ENCODE results near the gene DOCK4.

The DOCK4 gene

DNA sequence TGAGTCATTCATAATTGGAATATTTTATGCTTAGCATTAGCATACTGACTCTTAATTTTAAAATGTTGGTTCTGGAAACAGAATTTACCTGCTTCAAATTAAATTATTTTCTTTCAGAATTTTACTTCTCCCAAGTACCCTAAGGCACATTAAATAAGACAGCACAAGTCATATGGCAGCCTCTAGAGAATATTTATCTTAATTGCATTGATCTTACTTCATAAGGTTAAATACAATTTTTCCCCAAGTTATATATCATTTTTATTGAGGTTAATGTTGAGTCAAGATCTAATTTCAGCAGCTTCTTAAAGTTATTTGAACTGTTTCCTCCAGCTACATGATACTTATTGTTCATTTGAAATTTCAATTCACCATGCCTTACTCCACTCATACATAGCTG is 520.9 kb downstream of the DOCK4 start:
- TF ChIP-seq EP300 (IDR thresholded peaks at IDR 0.05; ENCODE audit: borderline replicate concordance) (no peak), CEBPB (IDR thresholded peaks at IDR 0.05) (no peak)

DNA sequence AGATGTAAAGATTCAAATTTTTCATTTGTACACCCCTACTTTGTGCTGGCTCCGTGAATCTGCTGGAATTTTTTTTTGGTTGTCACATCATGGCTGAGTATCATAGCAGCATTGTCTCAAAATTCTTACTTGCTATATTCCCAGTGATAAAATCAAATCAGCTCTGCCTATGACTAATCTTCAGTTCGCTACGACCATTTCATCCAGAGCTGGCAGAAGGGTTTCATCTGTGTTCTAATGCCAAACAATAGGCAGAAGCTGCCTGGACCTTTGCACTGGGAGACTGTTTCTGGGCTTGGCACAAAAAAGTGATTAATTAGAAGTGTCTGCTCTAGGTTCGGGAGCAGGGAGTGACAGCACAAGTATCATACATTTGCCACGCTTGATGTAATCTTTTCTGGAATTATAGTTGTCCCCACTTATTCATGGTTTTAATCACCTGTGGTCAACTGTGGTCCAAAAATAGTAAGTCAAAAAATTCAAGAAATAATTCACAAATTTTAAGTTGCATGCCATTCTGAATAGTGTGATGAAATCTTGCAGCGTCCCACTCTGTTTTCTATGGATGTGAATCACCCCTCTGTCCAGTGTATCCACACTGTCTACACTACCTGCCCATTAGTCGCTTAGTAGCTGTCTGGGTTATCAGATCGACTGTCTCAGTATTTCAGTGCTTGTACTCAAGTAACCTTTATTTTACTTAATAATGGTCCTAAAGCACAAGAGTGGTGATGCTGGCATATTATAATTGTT is 523.4 kb downstream of the DOCK4 start:
- TF ChIP-seq, protein P1, sequence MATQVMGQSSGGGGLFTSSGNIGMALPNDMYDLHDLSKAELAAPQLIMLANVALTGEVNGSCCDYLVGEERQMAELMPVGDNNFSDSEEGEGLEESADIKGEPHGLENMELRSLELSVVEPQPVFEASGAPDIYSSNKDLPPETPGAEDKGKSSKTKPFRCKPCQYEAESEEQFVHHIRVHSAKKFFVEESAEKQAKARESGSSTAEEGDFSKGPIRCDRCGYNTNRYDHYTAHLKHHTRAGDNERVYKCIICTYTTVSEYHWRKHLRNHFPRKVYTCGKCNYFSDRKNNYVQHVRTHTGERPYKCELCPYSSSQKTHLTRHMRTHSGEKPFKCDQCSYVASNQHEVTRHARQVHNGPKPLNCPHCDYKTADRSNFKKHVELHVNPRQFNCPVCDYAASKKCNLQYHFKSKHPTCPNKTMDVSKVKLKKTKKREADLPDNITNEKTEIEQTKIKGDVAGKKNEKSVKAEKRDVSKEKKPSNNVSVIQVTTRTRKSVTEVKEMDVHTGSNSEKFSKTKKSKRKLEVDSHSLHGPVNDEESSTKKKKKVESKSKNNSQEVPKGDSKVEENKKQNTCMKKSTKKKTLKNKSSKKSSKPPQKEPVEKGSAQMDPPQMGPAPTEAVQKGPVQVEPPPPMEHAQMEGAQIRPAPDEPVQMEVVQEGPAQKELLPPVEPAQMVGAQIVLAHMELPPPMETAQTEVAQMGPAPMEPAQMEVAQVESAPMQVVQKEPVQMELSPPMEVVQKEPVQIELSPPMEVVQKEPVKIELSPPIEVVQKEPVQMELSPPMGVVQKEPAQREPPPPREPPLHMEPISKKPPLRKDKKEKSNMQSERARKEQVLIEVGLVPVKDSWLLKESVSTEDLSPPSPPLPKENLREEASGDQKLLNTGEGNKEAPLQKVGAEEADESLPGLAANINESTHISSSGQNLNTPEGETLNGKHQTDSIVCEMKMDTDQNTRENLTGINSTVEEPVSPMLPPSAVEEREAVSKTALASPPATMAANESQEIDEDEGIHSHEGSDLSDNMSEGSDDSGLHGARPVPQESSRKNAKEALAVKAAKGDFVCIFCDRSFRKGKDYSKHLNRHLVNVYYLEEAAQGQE (IDR thresholded peaks at IDR 0.05; ENCODE audit: low read depth), result no peak
- TF ChIP-seq TAF1 (IDR thresholded peaks at IDR 0.05; ENCODE audit: low read depth) (no peak), EGR1 (IDR thresholded peaks at IDR 0.05) (no peak), FOXM1 (IDR thresholded peaks at IDR 0.05; ENCODE audit: borderline replicate concordance, low read depth) (no peak), YY1 (IDR thresholded peaks at IDR 0.05; ENCODE audit: low read depth) (no peak), NFIC (IDR thresholded peaks at IDR 0.05) (no peak), ZBTB7A (IDR thresholded peaks at IDR 0.05; ENCODE audit: low read depth) (no peak), CEBPB (IDR thresholded peaks at IDR 0.05) (no peak), EP300 (IDR thresholded peaks at IDR 0.05; ENCODE audit: borderline replicate concordance) (no peak), CREB1 (IDR thresholded peaks at IDR 0.05; ENCODE audit: low read depth) (no peak), TCF12 (IDR thresholded peaks at IDR 0.05; ENCODE audit: low read depth) (no peak), TEAD4 (IDR thresholded peaks at IDR 0.05) (no peak), RAD21 (IDR thresholded peaks at IDR 0.05; ENCODE audit: low read depth) (no peak)
- TF ChIP-seq, protein P2, sequence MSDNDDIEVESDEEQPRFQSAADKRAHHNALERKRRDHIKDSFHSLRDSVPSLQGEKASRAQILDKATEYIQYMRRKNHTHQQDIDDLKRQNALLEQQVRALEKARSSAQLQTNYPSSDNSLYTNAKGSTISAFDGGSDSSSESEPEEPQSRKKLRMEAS (IDR thresholded peaks at IDR 0.05), result no peak
- TF ChIP-seq, protein P3, sequence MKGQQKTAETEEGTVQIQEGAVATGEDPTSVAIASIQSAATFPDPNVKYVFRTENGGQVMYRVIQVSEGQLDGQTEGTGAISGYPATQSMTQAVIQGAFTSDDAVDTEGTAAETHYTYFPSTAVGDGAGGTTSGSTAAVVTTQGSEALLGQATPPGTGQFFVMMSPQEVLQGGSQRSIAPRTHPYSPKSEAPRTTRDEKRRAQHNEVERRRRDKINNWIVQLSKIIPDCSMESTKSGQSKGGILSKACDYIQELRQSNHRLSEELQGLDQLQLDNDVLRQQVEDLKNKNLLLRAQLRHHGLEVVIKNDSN (IDR thresholded peaks at IDR 0.05), result no peak

DNA sequence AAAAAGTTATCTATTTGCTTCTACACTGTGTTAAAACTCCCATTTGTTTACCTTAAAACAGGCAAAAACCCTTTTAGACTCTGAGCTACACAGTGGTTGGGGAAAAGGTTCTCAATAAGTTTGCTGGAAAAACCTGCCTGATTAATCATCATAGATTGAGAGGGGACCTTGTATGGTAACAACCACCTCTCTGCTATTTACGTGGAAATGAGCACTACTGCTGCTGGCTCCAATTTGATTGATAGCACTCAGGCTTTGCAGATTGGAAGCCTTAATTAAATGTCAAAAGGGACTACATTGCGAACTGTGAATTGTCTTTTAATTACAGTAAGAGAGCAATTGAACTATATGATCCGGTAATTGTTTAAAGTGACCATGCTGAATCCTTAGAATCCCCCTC is 525.0 kb downstream of the DOCK4 start:
- TF ChIP-seq, protein P2 (IDR thresholded peaks at IDR 0.05), result no peak
- no peak for TF ChIP-seq TEAD4 (IDR thresholded peaks at IDR 0.05)
- TF ChIP-seq, protein P1 (IDR thresholded peaks at IDR 0.05; ENCODE audit: low read depth), result no peak
- TF ChIP-seq CEBPB (IDR thresholded peaks at IDR 0.05), result no peak
- TF ChIP-seq, protein P3 (IDR thresholded peaks at IDR 0.05), result no peak
- TF ChIP-seq RAD21 (IDR thresholded peaks at IDR 0.05; ENCODE audit: low read depth), result no peak
- TF ChIP-seq FOXM1 (IDR thresholded peaks at IDR 0.05; ENCODE audit: borderline replicate concordance, low read depth), result no peak
- no peak for TF ChIP-seq CREB1 (IDR thresholded peaks at IDR 0.05; ENCODE audit: low read depth)
- TF ChIP-seq YY1 (IDR thresholded peaks at IDR 0.05; ENCODE audit: low read depth), result no peak
- TF ChIP-seq EGR1 (IDR thresholded peaks at IDR 0.05), result no peak
- TF ChIP-seq NFIC (IDR thresholded peaks at IDR 0.05), result no peak
- TF ChIP-seq TCF12 (IDR thresholded peaks at IDR 0.05; ENCODE audit: low read depth), result no peak
- no peak for TF ChIP-seq TAF1 (IDR thresholded peaks at IDR 0.05; ENCODE audit: low read depth)
- TF ChIP-seq EP300 (IDR thresholded peaks at IDR 0.05; ENCODE audit: borderline replicate concordance), result no peak
- TF ChIP-seq ZBTB7A (IDR thresholded peaks at IDR 0.05; ENCODE audit: low read depth), result no peak

DNA sequence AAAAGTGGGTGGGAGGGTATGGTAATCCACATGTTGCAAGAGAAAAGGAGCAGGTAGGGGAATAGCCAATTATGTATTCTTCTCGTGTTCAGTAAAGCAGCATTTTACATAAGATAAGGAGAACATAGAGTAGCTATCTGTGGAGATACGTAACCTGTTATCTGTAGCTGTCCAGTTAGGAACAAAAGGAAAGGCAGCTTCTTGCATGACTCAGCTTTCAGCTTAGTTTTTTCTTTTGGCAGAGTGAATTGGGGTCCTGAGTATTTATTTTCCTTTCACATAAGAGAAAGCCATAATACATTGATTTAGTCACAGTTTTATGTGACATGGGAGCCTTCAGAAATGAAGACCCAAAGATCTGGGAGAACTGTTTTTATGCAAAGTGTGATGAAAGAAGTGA is 527.2 kb downstream of the DOCK4 start:
- TF ChIP-seq NFIC (IDR thresholded peaks at IDR 0.05) (no peak), CEBPB (IDR thresholded peaks at IDR 0.05) (no peak), TCF12 (IDR thresholded peaks at IDR 0.05; ENCODE audit: low read depth) (no peak), CREB1 (IDR thresholded peaks at IDR 0.05; ENCODE audit: low read depth) (no peak), TAF1 (IDR thresholded peaks at IDR 0.05; ENCODE audit: low read depth) (no peak), EP300 (IDR thresholded peaks at IDR 0.05; ENCODE audit: borderline replicate concordance) (no peak), EGR1 (IDR thresholded peaks at IDR 0.05) (no peak), FOXM1 (IDR thresholded peaks at IDR 0.05; ENCODE audit: borderline replicate concordance, low read depth) (no peak), RAD21 (IDR thresholded peaks at IDR 0.05; ENCODE audit: low read depth) (no peak), ZBTB7A (IDR thresholded peaks at IDR 0.05; ENCODE audit: low read depth) (no peak), TEAD4 (IDR thresholded peaks at IDR 0.05) (no peak)
- TF ChIP-seq, protein P3 (IDR thresholded peaks at IDR 0.05), result no peak
- TF ChIP-seq, protein P1 (IDR thresholded peaks at IDR 0.05; ENCODE audit: low read depth), result no peak
